C4-2B (cell line): ENCODE results near the gene MELK.

Experiments
- H3K27ac ChIP-seq: fragments of 450-650 bp; 2 replicates; pipeline ENCODE4 v1.5.1; 2017
- ZFX ChIP-seq: fragments of 450-650 bp; IDR thresholded peaks from 2 replicates; pipeline ENCODE4 v1.6.1; 2017
- TF ChIP-seq, protein P1 (sequence below): fragments of 450-650 bp; conservative IDR thresholded peaks from 2 replicates; pipeline ENCODE4 v1.5.1; 2017; ENCODE audit warnings: mild to moderate bottlenecking

MELK gene

DNA sequence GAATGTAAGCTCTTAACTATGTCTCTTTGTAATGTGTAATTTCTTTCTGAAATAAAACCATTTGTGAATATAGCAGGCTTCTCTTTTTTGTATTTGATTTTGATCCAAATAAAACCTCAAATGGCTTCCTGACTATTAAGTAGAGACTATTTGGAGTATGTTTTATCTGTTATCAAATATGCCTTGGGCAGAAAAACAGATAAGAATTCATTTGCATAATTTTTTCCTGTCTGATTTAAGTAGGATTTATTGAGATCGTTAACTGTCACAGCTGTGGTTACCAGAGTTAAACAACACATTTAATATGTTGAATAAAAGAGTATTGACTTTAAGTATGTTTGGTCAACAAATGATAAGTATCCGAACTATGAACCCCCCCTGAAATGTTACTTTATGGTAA, 104.9 kb downstream of the MELK start:
- no peak overlapping the region for H3K27ac ChIP-seq
- no peak for TF ChIP-seq ZFX
- TF ChIP-seq, protein P1, sequence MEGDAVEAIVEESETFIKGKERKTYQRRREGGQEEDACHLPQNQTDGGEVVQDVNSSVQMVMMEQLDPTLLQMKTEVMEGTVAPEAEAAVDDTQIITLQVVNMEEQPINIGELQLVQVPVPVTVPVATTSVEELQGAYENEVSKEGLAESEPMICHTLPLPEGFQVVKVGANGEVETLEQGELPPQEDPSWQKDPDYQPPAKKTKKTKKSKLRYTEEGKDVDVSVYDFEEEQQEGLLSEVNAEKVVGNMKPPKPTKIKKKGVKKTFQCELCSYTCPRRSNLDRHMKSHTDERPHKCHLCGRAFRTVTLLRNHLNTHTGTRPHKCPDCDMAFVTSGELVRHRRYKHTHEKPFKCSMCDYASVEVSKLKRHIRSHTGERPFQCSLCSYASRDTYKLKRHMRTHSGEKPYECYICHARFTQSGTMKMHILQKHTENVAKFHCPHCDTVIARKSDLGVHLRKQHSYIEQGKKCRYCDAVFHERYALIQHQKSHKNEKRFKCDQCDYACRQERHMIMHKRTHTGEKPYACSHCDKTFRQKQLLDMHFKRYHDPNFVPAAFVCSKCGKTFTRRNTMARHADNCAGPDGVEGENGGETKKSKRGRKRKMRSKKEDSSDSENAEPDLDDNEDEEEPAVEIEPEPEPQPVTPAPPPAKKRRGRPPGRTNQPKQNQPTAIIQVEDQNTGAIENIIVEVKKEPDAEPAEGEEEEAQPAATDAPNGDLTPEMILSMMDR = no peak

DNA sequence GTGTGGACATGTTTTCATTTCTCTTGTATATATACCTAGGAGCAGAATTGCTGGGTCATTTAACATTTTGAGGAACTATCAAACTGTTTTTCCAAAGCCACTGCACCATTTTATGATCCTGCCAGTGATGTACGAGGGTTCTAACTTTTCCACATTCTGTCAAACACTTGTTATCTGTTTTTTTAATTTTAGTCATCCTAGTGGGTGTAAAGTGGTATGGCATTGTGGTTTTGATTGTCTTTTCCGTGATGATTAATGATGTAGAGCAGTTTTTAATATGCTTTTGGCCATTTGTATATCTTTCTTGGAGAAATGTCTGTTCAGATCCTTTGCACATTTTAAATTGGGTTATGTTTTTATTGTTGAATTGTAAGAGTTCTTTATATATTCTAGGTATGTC, 107.0 kb downstream of the MELK start:
- H3K27ac ChIP-seq = no peak overlapping the region
- TF ChIP-seq, protein P1 = no peak
- TF ChIP-seq ZFX = no peak

DNA sequence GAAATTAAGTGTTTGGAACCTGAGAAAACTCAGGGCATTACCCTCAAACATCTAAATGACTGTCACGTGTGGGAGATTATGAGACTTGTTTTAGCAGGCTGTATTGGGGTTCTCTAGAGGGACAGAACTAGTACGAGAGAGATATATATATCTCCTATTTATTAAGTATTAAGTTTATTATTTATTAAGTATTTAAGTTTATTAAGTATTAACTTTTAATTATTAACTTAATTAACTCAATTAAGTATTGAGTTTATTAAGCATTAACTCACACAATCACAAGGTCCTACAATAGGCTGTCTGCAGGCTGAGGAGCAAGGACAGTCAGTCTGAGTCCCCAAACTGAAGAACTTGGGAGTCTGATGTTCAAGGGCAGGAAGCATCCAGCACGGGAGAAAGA, 113.8 kb downstream of the MELK start:
- no peak overlapping the region for H3K27ac ChIP-seq
- TF ChIP-seq, protein P1 = no peak
- TF ChIP-seq ZFX = no peak

DNA sequence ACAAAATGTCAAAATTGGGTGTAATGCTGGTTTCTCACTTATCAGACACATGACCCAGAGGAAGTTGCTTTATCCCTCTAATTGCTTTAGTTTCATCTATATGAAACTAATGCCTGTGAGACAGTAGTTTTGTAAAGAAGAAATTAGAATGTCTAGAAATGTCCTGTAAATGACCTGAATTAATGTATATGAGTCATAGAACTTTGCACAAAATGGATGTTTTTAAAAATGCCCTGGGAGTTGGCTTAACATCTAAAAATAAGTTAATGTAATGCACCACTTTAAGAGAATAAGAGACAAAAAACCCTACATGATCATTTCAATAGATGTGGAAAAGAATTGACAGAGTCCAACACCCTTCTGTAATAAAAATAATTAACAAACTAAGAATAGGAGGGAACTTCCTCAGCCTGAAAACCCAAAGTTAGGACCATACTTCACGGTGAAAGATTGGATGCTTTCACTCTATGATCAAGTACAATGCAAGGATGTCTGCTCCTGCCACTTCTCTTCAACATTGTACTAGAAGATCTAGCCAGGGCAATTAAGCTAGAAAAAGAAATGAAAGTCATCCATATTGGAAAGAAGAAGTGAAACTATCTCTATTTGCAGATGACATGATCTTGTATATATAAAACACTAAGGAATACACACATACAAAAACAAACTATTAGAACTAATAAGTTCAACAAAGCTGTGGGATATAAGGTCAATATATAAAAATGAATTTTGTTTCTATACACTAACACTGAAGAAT, 117.9 kb downstream of the MELK start:
- TF ChIP-seq ZFX = no peak
- TF ChIP-seq, protein P1 = no peak
- no peak overlapping the region for H3K27ac ChIP-seq

DNA sequence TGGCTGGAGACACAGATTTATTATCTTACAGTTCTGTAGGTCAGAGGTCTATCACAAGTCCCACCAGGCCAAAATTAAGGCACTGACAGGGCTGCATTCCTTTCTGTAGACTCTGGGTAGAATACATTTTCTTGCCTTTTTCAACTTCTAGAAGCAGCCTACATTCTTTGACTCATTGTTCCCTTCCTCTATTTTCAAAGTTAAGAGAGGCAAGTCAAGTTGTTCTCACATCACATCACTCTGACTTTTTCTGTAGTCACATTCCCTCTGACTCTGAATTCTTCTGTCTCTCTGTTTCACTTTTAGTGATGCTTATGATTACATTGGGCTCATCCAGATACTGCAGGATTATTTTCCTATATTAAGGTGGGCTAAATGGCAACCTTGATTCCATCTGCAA, 119.0 kb downstream of the MELK start:
- H3K27ac ChIP-seq = no peak overlapping the region
- TF ChIP-seq, protein P1 = no peak
- TF ChIP-seq ZFX = no peak

DNA sequence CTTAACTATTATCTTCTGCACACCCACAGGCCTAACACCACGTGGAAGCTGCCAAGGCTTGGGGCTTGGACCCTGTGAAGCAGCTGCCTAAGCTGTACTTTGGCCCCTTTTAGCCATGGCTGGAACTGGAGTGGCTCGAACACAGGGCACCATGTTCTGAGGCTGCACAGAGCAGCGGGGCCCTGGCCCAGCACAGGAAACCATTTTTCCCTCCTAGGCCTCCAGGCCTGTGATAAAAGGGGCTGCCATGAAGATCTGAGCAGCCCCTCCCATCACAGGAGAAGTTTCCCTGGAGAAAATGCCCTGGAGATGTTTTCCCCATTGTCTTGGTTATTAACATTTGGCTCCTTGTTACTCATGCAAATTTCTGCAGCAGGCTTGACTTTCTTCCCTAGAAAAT, 126.3 kb downstream of the MELK start:
- no peak overlapping the region for H3K27ac ChIP-seq
- TF ChIP-seq, protein P1 = no peak
- TF ChIP-seq ZFX = no peak

DNA sequence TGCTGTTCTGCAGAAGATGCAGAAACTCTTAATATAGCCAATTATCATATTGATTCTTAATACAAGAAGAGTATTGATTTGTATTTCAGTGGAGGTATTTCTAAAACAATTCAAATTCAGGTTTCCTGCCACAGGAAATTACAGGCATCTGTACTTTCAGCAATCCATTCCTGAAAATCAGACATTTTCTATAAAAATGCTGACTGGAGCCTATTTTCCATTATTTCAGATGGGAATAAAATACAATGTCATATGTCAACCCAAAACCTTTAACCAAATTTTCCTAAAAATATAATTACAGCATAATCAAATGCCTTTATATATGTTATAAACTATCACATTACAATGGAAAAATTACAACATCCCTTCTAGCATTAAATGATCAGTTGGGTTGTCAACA, 131.5 kb downstream of the MELK start:
- TF ChIP-seq, protein P1 = no peak
- TF ChIP-seq ZFX = no peak
- no peak overlapping the region for H3K27ac ChIP-seq
